ENCODE measurements around the gene TMSB15C.
"Not testable (repeated sequence)": the region's sequence is repeated elsewhere in the genome, so short reads cannot be mapped to it uniquely, and the experiment has no call there.

TMSB15C gene

DNA sequence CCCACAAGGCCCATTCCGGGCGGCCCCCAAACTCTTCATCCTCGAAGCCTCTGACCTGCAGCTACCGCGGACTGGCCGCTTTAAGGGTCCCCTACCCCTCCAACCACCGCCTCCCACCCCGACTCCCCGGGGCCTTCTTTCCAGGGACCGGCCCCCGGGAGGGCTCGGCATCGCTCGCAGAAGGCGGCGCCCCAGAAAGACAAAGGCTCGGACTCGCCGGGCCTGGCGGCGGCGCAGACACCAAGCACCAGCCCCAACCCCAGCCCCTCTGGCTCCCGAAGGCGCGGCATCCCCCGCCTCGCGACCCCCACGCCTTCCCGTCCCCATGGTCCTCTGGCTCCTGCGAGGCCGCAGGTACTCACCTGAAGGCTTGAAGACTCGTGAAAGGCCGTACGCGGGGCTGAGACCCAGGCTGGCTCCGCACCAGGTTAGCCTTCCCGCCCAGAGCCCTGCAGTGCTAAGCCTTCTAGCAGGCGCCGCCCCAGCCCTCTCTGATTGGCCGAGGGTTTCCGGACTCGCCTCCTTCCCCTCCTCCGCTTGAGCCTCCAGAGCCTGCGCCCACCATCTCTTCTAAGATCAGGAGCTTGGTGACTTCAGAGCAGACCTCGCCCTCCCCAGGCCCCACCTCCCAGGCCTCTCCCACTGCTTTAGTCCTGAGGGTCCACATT is at the start of gene TMSB15C:
Gene TMSB15C, minus strand, starts transcription at position 459 of the 668 bp plus-strand sequence.
- not testable (repeated sequence) for DNase-seq

- no peak for DNase-seq
These were observed 46.8 kb upstream of the TMSB15C start for GRCh38 chrX:104122829-104123228.

DNA sequence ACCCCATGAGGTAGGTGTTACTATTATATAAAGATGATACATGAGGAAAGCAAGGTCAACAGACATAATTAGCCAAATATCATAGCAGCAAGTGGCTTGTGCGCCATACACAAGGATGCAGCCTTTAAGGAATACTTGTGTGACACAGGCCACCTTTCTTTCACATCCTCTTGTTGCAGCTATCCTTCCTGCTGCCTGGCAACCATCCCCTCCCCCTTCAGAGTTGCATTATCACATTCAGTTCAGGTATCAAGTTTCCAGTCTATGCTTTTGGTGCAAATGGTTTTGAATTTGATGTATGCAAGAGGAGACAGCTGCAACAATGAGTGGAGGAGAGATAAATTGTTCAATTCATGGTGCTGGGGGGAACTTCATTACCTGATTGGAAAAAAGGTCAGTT is 42.7 kb upstream of the TMSB15C start:
- no peak for DNase-seq

DNA sequence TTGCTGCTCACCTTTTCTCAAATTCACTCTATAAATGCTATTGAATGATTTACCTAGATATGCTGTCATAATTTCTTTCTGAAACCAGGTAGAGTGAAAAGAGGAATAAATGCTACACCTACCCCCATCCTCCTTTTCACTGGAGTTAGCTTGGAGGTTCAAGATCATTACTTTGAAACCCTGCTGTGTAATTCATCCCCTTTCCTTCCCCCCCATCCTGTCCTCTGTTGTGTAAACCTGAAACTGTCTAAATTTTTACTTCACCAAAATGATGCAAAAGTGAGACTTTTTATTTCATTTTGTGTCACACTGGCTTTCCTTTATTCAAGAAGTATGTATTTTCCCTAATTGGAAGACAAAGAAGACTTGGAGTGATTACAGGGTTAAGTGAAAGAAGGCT is 41.7 kb upstream of the TMSB15C start:
- no peak for DNase-seq

GRCh38 chrX:104113222-104113965 is 37.4 kb upstream of the TMSB15C start:
- DNase-seq: peak; percentile 39

DNA sequence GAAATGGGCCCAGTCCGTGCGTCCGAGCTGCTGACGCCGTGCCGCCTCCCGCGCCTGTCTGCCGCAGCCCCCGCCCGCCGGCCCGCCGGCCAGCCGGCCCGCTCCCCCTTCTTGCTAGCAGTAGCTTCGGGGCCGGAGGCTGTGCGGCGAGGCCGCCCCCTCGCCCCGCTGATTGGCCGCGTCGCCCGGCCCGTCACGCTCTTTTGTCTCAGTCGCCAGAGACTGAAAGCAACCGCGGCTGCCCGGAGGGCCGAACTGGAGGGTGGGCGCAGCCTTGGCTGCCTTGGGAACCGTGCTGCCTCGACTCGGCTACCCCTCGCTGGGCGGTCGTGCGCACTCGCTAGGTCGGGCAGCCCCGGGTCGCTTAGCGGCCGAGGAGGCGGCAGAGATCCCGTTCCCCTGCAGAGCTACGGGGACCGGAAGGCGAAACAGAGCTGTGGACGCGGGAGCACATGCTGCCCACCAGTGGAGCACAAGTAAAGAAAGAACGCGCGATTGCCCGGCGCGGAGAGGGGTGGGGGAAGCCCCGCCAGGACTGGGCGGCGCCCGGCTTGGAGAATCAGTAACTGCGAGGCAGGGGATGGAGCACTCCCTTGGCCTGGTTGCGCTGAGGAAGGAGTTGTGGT is 36.4 kb upstream of the TMSB15C start, which contains the start of gene ZCCHC18:
Gene ZCCHC18, plus strand, starts transcription at position 198 of the 626 bp plus-strand sequence. CDS start 1,589 bp downstream, outside the sequence.
- peak; percentile 79 for DNase-seq

- not testable (repeated sequence) for DNase-seq
These were observed 34.6 kb upstream of the TMSB15C start for GRCh38 chrX:104110491-104111240.

- no peak for DNase-seq
These were observed 32.9 kb upstream of the TMSB15C start for GRCh38 chrX:104108955-104109354.

GRCh38 chrX:104105330-104106262 is 29.6 kb upstream of the TMSB15C start:
- no peak for DNase-seq

GRCh38 chrX:104104676-104105075 is 28.6 kb upstream of the TMSB15C start:
- no peak for DNase-seq

DNA sequence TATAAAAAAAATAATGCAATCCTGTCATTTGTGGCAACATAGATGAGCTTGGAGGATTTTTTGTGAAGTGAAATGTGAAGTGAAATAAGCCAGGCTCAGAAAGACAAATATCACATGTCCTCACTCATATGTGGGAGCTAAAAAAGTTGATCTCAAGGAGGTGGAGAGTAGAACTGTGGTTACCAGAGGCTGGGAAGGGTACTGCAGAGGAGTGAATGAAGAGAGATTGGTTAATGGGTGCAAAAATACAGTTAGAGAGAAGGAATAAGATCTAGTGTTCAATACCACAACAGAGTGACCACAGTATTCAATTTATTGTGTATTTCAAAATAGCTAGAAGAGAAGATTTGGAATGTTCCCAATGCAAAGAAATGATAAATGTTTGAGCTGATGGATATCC is 22.9 kb upstream of the TMSB15C start:
- no peak for DNase-seq

GRCh38 chrX:104098151-104098808 is 22.2 kb upstream of the TMSB15C start:
- peak; percentile 50 for DNase-seq

GRCh38 chrX:104085919-104086318 is 9.9 kb upstream of the TMSB15C start:
- DNase-seq: no peak

DNA sequence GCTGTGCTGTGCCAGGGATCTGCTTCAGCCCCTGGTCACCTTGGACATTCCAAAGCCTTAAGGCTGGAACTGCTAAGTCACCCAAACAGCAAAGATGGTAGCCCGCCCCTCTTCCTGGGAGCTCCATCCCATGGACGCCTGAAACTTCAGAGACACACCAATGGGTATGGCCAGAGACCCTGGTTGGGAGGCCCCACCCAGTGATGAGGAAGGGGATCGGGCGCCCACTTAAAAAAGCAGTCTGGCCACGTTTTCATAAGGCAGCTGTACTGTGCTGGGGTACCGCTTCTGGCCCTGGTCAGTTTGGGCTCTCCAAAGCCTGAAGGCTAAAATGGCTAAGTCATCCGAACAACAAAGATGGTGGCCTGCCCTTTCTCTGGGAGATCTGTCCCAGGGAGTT is 9.4 kb upstream of the TMSB15C start:
- DNase-seq: no peak

DNA sequence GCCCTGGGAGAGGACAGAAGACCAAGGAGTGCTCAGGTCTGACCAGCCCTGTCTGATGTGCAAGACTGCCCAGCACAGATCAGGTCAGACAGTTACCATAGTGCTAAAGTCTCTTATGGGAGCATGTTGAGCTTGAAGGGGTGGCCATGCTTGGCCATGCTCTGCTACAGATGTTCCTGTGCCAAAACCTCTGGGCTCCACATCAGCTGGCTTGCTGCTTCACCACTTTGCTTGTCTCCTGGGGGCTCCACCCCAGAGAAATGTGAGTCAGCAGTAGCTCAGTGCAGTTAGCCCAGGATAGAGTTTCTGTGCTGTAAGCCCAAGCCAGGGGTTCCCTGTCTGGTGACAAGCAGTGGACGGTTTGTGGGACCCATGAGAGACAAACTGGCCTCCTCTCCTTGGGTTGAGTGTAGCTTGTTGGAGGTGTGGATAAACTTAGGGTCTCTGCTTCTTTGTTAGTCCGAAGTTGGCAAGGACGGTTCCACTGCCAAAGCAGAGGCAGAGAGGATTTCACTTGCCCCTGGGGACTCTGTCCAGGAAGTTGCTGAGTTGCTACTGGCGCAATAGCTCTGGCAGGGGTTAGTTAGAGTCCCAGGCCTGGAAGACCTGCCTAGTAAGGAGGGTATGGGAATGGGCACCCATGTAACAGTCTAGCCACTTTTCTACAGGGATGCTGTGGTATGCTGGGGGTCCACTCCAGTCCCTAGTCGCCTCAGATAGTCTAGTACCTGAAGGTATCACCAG is 8.7 kb upstream of the TMSB15C start:
- no peak for DNase-seq

- DNase-seq: no peak
These were observed 8.0 kb upstream of the TMSB15C start for GRCh38 chrX:104084063-104084462.

DNA sequence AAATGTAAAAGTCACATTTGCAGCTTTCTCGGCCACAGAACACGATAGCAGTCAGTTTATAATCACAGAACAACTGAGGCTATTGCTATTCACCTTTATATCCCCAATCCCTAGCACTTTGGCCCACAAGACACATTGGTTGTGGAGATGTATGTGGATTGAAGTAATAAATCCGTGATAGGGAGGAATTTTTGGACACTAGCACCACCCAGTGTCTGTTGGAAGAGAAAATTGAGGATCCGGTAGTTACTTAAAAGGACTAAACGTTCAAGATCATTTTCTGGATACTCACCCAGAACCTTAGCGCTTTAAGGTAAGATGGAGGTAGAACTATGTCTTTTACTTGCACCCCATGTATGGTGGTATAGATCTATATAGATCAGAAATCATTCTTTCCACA is 1.8 kb upstream of the TMSB15C start:
- not testable (repeated sequence) for DNase-seq

DNA sequence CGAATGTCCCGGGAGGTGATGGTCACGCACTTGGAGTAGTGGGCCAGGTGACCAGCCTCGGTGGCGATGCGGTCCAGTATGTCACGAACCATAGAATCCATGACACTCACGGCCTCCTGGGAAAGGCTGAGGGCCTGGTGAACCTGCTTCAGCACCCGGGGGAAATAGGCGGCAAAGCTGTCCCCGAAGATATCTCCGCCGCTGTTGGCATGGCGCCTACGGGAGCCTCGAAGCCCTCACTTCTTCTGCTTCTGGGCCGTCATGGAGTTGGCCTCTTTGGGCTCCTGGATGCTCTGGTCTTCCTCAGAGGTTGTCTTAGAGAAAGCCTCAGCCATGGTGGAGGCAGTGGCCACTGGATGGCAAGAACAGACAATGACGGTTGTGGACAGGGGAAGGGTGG is 13.4 kb downstream of the TMSB15C start:
- DNase-seq: not testable (repeated sequence)

GRCh38 chrX:104054956-104055355 is 21.1 kb downstream of the TMSB15C start:
- DNase-seq: not testable (repeated sequence)

DNA sequence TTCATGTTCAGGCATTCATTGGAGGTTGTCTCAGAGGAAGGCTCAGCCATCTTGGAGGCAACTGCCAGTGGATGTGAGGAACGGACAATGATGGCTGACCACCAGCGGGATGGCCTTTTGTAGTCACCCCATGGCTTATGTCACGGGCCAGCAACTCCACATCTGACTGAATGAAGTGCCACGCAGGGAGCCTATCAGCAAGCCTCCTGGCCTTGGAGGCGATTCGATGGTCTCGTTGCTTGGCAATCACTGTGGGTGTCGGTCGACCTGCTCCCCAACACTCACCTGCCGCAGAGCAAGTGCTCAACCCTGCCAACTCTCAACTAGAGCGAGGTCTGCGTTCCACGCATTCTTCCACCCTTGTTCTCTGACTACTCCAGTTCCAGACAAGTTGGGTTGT is 28.9 kb downstream of the TMSB15C start:
- no peak for DNase-seq

DNA sequence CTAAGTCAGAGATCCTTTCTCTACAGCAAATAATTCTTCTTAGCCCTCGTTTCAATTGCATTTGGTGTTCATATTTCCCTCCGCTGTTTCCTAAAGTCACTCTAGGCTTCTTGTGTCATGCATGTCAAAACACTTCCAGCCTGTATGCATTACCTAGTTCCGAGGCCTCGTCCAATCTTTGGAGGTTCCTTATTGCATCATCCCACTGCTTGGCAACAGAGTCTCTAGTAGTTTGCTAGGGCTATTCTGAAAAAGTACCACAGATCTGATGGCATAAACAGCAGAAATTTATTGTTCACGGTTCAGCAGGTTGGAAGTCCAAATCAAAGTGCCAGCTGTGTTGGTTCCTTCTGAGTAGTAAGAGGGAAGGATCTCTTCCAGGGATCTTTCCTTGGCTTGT is 30.4 kb downstream of the TMSB15C start:
- no peak for DNase-seq

Data from femur (tissue), 1 donor.